Mammary epithelial cell (primary cell): Measurements from ENCODE around the gene TEX51.

Experiments
- EZH2 ChIP-seq: IDR thresholded peaks from 2 replicates; pipeline ENCODE4 v1.6.1; 2012; ENCODE audit warnings: low read length, inconsistent platforms, borderline replicate concordance
- TF ChIP-seq, protein P1 (sequence below), 2 donors: IDR thresholded peaks in 1 of 2; conservative IDR thresholded peaks in 1 of 2; 2 replicates each; pipeline ENCODE4 v1.5.1; 2011 to 2012; ENCODE audit warnings: inconsistent platforms in 2 of 2, low read length in 2 of 2, mild to moderate bottlenecking in 2 of 2, control low read depth in 1 of 2, low read depth in 1 of 2; ENCODE audit not compliant: insufficient read depth in 1 of 2; ENCODE audit errors: extremely low read depth in 1 of 2

- TF ChIP-seq, protein P1, sequence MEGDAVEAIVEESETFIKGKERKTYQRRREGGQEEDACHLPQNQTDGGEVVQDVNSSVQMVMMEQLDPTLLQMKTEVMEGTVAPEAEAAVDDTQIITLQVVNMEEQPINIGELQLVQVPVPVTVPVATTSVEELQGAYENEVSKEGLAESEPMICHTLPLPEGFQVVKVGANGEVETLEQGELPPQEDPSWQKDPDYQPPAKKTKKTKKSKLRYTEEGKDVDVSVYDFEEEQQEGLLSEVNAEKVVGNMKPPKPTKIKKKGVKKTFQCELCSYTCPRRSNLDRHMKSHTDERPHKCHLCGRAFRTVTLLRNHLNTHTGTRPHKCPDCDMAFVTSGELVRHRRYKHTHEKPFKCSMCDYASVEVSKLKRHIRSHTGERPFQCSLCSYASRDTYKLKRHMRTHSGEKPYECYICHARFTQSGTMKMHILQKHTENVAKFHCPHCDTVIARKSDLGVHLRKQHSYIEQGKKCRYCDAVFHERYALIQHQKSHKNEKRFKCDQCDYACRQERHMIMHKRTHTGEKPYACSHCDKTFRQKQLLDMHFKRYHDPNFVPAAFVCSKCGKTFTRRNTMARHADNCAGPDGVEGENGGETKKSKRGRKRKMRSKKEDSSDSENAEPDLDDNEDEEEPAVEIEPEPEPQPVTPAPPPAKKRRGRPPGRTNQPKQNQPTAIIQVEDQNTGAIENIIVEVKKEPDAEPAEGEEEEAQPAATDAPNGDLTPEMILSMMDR (conservative IDR thresholded peaks at IDR 0.05 in 1 of 2, IDR thresholded peaks at IDR 0.05 in 1 of 2; ENCODE audit: extremely low read depth in 1 of 2, insufficient read depth in 1 of 2, low read depth in 1 of 2, low read length in 2 of 2), result no peak
- no peak for TF ChIP-seq EZH2
Observed at GRCh38 chr2:126893153-126893552, 5.5 kb upstream of the TEX51 start.
